Neural cell (in vitro differentiated cells): Measurements from ENCODE around the gene FXR1. TPM values are rescaled to one million over a fixed set of nuclear protein-coding genes. Genes with fewer than 3 reads are reported as not detected.

Source experiments
- H2AFZ ChIP-seq: fragments of 200-600, 300-800 bp; sonication (generic), shearing (Covaris generic); 2 replicates; pipeline ENCODE4 v1.6.0; 2014; ENCODE audit warnings: low read depth, mild to moderate bottlenecking, antibody characterized with exemption, low read length, moderate library complexity
- H3F3A ChIP-seq: fragments of 200-600 bp; shearing (Covaris generic); 2 replicates; pipeline ENCODE4 v1.6.1; 2016; ENCODE audit warnings: mild to moderate bottlenecking, moderate library complexity, mixed read lengths, antibody characterized with exemption, low read length; ENCODE audit not compliant: insufficient read depth, poor library complexity, severe bottlenecking
- H3K27ac ChIP-seq: fragments of 200-600, 300-800 bp; sonication (generic), shearing (Covaris generic); 2 replicates; pipeline ENCODE4 v1.5.1; 2014; ENCODE audit warnings: mild to moderate bottlenecking, low read length, moderate library complexity
- H3K27me3 ChIP-seq: fragments of 300-800, 200-600 bp; sonication (generic), shearing (Covaris generic); 2 replicates; pipeline ENCODE4 v1.6.0; 2014; ENCODE audit warnings: mild to moderate bottlenecking, low read depth, low read length, moderate library complexity; ENCODE audit not compliant: insufficient read depth
- H3K36me3 ChIP-seq: fragments of 300-800, 200-600 bp; sonication (generic), shearing (Covaris generic); 2 replicates; pipeline ENCODE4 v1.5.1; 2014; ENCODE audit warnings: mild to moderate bottlenecking, antibody characterized with exemption, low read length, moderate library complexity; ENCODE audit not compliant: insufficient read depth
- H3K4me2 ChIP-seq: fragments of 300-800, 200-600 bp; sonication (generic), shearing (Covaris generic); 2 replicates; pipeline ENCODE4 v1.6.0; 2014; ENCODE audit warnings: mild to moderate bottlenecking, low read length
- H3K4me3 ChIP-seq: fragments of 300-800, 200-600 bp; sonication (generic), shearing (Covaris generic); 2 replicates; pipeline ENCODE4 v1.5.1; 2014; ENCODE audit warnings: mild to moderate bottlenecking, low read length, moderate library complexity
- H3K79me2 ChIP-seq: fragments of 200-600 bp; shearing (Covaris generic); replicated peaks from 2 replicates; pipeline ENCODE4 v1.6.0; 2014; ENCODE audit warnings: mild to moderate bottlenecking, low read length, moderate library complexity; ENCODE audit not compliant: insufficient read depth
- H3K9ac ChIP-seq: fragments of 300-800, 200-600 bp; sonication (generic), shearing (Covaris generic); 2 replicates; pipeline ENCODE4 v1.6.1; 2016; ENCODE audit warnings: mild to moderate bottlenecking, low read length, mixed read lengths
- H3K9me2 ChIP-seq: fragments of 200-600 bp; shearing (Covaris generic); 2 replicates; pipeline ENCODE4 v1.6.1; 2016; ENCODE audit warnings: mild to moderate bottlenecking, low read length, mixed read lengths; ENCODE audit not compliant: insufficient read depth
- H3K9me3 ChIP-seq: fragments of 200-600, 300-800 bp; sonication (generic), shearing (Covaris generic); 2 replicates; pipeline ENCODE4 v1.6.1; 2016; ENCODE audit warnings: mild to moderate bottlenecking, mixed run types, low read length, moderate library complexity, mixed read lengths
- H4K20me1 ChIP-seq: fragments of 200-600 bp; shearing (Covaris generic); 2 replicates; pipeline ENCODE4 v1.6.1; 2016; ENCODE audit warnings: mild to moderate bottlenecking, mixed run types; ENCODE audit not compliant: insufficient read depth
- EP300 ChIP-seq: fragments of 450-650 bp; conservative IDR thresholded peaks from 2 replicates; pipeline ENCODE4 v1.6.1; 2014; ENCODE audit warnings: antibody characterized with exemption, mild to moderate bottlenecking, moderate library complexity; ENCODE audit not compliant: poor library complexity, severe bottlenecking
- EZH2 ChIP-seq: fragments of 200-600, 300-800 bp; shearing (Covaris generic), sonication (generic); IDR thresholded peaks from 2 replicates; pipeline ENCODE4 v1.6.1; 2014; ENCODE audit warnings: antibody characterized with exemption, low read length, borderline replicate concordance, mild to moderate bottlenecking; ENCODE audit not compliant: insufficient read depth, poor library complexity, severe bottlenecking
- MXI1 ChIP-seq: fragments of 450-650 bp; conservative IDR thresholded peaks from 2 replicates; pipeline ENCODE4 v1.6.1; 2014; ENCODE audit warnings: antibody characterized with exemption, mild to moderate bottlenecking; ENCODE audit not compliant: poor library complexity, severe bottlenecking
- POLR2AphosphoS5 ChIP-seq: IDR thresholded peaks from 2 replicates; pipeline ENCODE4 v1.6.1; 2012
- RAD21 ChIP-seq: fragments of 450-650 bp; conservative IDR thresholded peaks from 2 replicates; pipeline ENCODE4 v1.6.1; 2014; ENCODE audit warnings: antibody characterized with exemption, mild to moderate bottlenecking, moderate library complexity
- SMC3 ChIP-seq: fragments of 450-650 bp; conservative IDR thresholded peaks from 2 replicates; pipeline ENCODE4 v1.6.1; 2014; ENCODE audit warnings: antibody characterized with exemption, mild to moderate bottlenecking, moderate library complexity; ENCODE audit not compliant: poor library complexity
- TAF1 ChIP-seq: IDR thresholded peaks from 2 replicates; pipeline ENCODE4 v1.6.1; 2012; ENCODE audit warnings: low read depth
- polyA plus RNA-seq: library from polyadenylated mRNA; depleted of rRNA; stranded (reverse); fragments of >200 nt; gene quantifications from 2 replicates; pipeline ENCODE4 v1.2.3, GENCODE V29; 2014
- TF ChIP-seq, protein P1 (sequence below): fragments of 450-650 bp; IDR thresholded peaks from 2 replicates; pipeline ENCODE4 v1.5.1; 2014; ENCODE audit warnings: antibody characterized with exemption, mild to moderate bottlenecking, moderate library complexity; ENCODE audit not compliant: poor library complexity, severe bottlenecking
- TF ChIP-seq, protein P2 (sequence below): IDR thresholded peaks from 2 replicates; pipeline ENCODE4 v1.6.1; 2012; ENCODE audit warnings: borderline replicate concordance

The FXR1 gene
- polyA plus RNA-seq, 1 donor from 2014 or later = 109 TPM

DNA sequence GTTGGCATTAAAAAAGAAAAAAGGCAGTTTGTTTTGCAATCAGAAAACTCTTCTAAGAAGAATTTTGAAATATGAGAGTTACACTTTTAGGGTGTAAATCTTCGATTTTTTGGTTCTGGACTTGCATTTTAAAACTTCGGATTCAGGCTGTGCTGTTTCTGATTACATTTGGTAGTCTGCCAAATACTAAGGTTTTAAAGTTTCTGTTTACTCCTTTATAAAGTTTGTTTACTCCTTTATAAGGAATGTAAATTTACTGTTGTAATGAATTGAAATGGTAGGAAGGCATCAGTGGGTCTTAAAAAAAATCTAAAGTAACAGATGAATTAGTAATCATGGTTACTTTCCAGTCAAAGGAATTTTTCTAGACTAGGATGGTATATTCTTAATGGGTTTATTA lies 14.1 kb downstream of the FXR1 start:
- Histone ChIP-seq H3K27me3 (no peaks in the 10 kb centered on the region), H3K9me2 (no peaks in the 10 kb centered on the region), H3K4me2 (no peak overlapping the region), H3K27ac (no peak overlapping the region), H3K4me3 (no peak overlapping the region), H3K9me3 (no peaks in the 10 kb centered on the region), H3F3A (no peaks in the 10 kb centered on the region), H2AFZ (no peak overlapping the region), H3K36me3 (no peaks in the 10 kb centered on the region), H3K9ac (no peak overlapping the region), H4K20me1 (peaks cover 3% of the 10 kb centered on the region), H3K79me2 (peaks cover 98% of the 10 kb centered on the region)
- TF ChIP-seq EZH2 (no peak), POLR2AphosphoS5 (no peak), RAD21 (no peak)

DNA sequence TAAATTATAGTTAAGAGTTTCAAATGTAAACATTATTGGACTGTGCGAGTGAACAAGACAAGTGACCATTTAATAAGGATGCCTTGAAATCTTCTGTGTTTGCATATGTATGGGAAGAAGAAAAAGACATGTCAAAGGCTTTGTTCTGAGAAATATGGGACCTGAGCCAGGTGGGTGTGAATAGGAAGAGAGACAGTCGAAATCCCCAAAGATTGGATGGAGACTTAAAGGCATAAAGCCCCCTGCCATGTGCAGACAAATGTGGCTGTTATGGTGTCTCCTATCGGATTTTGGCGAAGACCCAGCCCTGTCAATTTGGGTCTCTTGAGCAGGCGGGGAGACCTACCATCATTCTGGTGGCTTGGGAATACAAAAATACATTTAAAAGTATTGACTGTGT lies 16.9 kb downstream of the FXR1 start:
- H3K79me2 ChIP-seq = peaks cover 92% of the 10 kb centered on the region
- TF ChIP-seq MXI1 = no peak
- TF ChIP-seq EZH2 = no peak
- TF ChIP-seq RAD21 = no peak
- TF ChIP-seq, protein P1, sequence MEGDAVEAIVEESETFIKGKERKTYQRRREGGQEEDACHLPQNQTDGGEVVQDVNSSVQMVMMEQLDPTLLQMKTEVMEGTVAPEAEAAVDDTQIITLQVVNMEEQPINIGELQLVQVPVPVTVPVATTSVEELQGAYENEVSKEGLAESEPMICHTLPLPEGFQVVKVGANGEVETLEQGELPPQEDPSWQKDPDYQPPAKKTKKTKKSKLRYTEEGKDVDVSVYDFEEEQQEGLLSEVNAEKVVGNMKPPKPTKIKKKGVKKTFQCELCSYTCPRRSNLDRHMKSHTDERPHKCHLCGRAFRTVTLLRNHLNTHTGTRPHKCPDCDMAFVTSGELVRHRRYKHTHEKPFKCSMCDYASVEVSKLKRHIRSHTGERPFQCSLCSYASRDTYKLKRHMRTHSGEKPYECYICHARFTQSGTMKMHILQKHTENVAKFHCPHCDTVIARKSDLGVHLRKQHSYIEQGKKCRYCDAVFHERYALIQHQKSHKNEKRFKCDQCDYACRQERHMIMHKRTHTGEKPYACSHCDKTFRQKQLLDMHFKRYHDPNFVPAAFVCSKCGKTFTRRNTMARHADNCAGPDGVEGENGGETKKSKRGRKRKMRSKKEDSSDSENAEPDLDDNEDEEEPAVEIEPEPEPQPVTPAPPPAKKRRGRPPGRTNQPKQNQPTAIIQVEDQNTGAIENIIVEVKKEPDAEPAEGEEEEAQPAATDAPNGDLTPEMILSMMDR = no peak
- no peak for TF ChIP-seq SMC3
- no peak for TF ChIP-seq EP300
- TF ChIP-seq, protein P2, sequence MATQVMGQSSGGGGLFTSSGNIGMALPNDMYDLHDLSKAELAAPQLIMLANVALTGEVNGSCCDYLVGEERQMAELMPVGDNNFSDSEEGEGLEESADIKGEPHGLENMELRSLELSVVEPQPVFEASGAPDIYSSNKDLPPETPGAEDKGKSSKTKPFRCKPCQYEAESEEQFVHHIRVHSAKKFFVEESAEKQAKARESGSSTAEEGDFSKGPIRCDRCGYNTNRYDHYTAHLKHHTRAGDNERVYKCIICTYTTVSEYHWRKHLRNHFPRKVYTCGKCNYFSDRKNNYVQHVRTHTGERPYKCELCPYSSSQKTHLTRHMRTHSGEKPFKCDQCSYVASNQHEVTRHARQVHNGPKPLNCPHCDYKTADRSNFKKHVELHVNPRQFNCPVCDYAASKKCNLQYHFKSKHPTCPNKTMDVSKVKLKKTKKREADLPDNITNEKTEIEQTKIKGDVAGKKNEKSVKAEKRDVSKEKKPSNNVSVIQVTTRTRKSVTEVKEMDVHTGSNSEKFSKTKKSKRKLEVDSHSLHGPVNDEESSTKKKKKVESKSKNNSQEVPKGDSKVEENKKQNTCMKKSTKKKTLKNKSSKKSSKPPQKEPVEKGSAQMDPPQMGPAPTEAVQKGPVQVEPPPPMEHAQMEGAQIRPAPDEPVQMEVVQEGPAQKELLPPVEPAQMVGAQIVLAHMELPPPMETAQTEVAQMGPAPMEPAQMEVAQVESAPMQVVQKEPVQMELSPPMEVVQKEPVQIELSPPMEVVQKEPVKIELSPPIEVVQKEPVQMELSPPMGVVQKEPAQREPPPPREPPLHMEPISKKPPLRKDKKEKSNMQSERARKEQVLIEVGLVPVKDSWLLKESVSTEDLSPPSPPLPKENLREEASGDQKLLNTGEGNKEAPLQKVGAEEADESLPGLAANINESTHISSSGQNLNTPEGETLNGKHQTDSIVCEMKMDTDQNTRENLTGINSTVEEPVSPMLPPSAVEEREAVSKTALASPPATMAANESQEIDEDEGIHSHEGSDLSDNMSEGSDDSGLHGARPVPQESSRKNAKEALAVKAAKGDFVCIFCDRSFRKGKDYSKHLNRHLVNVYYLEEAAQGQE = no peak
- no peak for TF ChIP-seq POLR2AphosphoS5
- TF ChIP-seq TAF1 = no peak
- H3K36me3 ChIP-seq = no peaks in the 10 kb centered on the region
- H3K9ac ChIP-seq = no peak overlapping the region
- H3K4me2 ChIP-seq = no peak overlapping the region
- H3K4me3 ChIP-seq = no peak overlapping the region
- peaks cover 7% of the 10 kb centered on the region for H4K20me1 ChIP-seq
- no peaks in the 10 kb centered on the region for H3K9me3 ChIP-seq
- H2AFZ ChIP-seq = no peak overlapping the region
- H3K27ac ChIP-seq = no peak overlapping the region
- H3K9me2 ChIP-seq = no peaks in the 10 kb centered on the region
- no peaks in the 10 kb centered on the region for H3K27me3 ChIP-seq
- no peaks in the 10 kb centered on the region for H3F3A ChIP-seq

DNA sequence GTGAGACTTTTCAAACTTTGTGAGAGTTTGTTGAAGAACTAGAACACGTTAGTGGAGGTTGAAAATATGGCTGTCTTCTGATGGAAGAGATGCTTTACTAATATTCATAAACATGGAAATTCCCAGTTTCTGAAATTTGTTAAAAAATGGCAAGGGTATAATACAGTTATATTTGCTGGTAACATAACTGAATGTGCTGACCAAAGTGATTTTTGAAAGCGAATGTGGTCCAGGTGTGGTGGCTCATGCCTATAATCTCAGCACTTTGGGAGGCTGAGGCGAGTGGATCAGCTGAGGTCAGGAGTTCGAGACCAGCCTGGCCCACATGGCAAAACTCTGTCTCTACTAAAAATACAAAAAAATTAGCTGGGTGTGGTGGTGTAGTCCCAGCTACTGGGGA lies 18.1 kb downstream of the FXR1 start:
- no peaks in the 10 kb centered on the region for H3K27me3 ChIP-seq
- H3K4me3 ChIP-seq = no peak overlapping the region
- H3K4me2 ChIP-seq = no peak overlapping the region
- H3K79me2 ChIP-seq = peaks cover 92% of the 10 kb centered on the region
- no peaks in the 10 kb centered on the region for H3F3A ChIP-seq
- H3K36me3 ChIP-seq = no peaks in the 10 kb centered on the region
- no peak overlapping the region for H3K9ac ChIP-seq
- H3K9me2 ChIP-seq = no peaks in the 10 kb centered on the region
- TF ChIP-seq EZH2 (no peak), EP300 (no peak), TAF1 (no peak)
- TF ChIP-seq, protein P2 = no peak
- TF ChIP-seq, protein P1 = no peak
- H3K27ac ChIP-seq = no peak overlapping the region
- no peak overlapping the region for H2AFZ ChIP-seq
- no peaks in the 10 kb centered on the region for H3K9me3 ChIP-seq
- peaks cover 7% of the 10 kb centered on the region for H4K20me1 ChIP-seq
